ENCODE measurements around the gene POC1A.

GRCh38 chr3:52195823-52196331, 41.7 kb upstream of the POC1A start:
- TF ChIP-seq CTCF (IDR thresholded peaks at IDR 0.05 in 8 of 11, conservative IDR thresholded peaks at IDR 0.05 in 3 of 11) (no peak), POLR2A (IDR thresholded peaks at IDR 0.05) (no peak)
